GM21515 (cell line): Measurements from ENCODE around the gene LRRC73.

Experiments used
- ATAC-seq: cut with Tn5 transposase; IDR thresholded peaks from one replicate; pipeline ENCODE4 v1.9.1; 2021; ENCODE audit not compliant: unreplicated experiment

Gene LRRC73

DNA sequence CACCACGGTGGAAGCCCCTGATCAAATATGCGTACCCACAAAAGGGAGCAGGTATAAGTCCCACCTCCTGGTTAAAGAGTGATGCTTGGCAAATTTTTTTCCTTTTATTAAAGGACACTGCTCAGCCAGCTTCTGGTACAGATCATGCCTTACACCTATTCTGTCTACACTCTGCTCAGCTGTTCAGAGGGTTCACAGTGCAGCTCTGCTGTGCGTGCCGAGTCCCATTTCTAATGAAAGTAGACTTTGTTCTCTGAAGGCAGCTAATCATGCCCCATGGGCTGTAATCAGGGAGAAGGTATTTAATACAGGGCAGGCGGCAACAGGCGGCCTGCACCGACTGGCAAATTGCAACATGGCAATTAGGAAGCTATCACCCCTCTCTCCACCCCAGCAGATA lies 16.3 kb downstream of the LRRC73 start:
- ATAC-seq: no peak

DNA sequence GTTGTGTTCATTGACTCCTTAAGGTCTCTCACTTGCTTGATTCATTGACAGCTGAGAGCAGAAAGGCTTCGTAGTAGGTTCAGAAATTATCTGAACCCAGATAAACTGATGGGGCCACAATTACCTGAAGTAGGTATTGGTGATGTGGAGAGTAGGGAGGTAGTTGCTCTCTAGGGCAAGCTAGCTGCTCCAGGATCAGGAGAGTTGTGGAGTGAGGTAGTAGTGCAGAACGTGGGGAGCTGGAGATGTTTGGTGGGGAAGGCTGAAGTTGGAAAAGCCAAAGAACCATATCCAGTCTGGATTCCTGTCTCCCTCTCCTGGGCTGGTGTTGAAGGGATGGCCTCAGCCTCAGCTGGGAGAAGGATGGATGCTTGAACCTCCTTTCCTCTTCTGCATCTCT lies 16.9 kb downstream of the LRRC73 start:
- ATAC-seq: no peak

DNA sequence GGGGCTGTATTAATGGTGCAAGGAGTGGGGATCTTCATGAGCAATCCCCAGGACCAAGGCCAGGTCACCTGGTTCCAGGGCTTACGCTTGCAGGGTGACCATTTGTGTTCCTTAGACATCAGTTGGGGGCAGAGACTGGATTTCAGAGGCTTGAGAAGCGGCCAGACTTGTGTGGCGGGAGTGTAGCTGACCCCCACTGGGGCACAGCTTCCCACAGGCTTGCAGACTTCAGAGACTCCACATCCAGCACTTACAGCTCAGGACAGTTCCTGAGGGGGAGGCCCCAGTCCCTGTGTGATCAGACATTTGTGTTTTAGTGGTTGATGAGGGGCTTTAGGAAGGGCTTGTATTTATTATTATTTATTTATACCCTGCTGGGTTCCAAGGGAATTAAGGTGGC lies 17.5 kb downstream of the LRRC73 start:
- ATAC-seq: no peak

DNA sequence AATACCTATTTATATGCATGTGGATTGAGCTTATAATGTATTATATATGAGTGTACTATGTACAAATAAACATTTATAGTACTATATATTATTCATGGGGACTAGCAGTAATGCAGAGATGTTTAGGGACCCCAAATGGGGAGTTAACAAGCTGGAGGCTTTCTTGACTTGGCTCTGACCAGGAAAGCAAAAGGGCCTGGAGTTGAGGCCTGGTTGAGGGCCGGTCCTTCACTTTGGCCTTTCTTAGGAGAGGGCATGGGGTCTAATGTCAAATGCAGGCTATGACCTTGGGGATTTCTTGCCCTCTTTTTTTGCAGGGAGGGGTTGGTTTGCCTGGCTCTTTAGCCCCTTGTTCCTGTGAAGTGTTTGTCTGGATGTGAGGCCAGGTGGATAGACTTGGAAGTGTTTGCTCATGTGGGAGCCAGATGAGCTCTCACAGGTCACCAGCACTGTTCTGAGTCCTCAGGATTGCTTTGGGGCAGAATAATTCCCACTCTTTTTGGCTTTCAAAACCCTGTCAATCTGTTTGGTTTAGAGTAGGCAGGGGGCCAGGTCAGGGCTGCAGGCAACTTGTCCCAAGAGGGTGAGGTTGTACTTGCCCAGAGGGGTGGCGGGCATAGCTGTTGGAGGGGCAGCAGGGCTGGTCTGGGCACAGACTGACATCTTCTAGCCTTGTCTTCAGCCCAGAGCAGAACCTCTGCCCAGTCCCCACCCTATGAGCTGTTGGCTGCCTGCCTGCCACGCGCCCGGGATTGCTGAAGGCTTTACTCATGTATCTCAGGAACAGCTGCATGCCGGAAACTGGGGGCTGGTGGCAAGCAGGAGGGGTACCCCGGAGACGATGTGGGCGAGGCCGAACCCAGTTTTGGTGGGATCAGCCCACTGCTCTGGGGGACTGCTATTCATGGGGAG lies 18.1 kb downstream of the LRRC73 start:
- no peak for ATAC-seq

DNA sequence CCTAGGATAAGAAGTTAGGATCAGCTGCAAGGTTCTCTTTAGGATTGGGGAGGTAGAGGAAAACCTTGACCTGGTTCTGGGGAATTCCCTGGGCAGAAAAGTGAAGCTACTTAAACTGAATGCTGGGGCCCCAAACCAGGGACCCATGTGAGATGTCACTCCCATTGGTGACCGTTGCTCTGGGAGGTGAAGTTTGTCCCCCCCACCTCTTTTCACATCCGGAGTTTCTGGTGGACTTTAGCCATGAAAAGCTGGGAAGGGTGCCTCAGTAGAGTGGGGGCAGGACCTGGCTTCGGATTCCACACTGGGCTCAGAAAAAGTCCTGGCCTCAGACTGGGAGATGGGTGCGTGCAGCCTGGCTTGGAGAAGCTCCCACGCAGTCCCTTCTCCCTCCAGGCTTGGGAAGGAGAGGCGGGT lies 19.6 kb downstream of the LRRC73 start:
- no peak for ATAC-seq

DNA sequence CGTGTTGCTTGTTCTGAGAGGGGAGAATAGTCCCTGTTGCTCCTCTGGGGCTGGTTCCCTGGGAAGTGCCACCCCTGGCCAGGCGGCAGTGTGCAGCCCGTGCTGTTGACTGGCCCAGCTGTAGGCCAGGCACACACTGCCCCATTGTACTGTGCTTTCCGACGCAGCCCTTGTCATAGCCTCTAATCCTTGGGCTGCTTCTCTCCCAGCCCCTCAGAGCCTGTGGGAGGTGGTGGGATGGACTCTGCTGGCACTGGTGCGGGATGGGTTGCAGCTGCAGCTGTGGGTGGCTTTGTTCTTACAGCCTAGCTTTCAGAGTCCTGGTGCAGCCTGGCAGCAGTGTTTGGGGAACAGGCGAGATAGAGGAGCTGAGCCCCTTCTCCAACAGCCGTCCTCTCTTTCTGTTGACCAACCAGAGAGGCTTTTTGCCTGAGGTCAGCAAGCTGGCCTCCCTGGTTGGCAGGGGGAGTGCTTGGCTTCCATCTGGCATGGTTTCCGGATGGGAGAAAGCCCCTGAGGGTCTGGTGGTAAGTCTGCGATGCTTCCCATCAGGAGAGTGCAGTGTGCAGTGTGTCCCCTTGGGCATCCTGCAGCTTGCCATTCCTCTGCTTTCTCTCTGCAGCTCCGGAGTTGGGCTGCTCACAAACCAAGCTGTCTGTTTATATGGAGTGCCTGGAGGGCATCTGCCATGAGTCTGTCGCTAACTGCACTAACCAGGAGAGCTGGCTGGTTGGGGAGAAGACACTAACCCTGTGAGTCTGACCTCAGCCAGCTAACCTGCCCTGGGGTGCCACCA lies 20.7 kb downstream of the LRRC73 start:
- ATAC-seq: no peak

DNA sequence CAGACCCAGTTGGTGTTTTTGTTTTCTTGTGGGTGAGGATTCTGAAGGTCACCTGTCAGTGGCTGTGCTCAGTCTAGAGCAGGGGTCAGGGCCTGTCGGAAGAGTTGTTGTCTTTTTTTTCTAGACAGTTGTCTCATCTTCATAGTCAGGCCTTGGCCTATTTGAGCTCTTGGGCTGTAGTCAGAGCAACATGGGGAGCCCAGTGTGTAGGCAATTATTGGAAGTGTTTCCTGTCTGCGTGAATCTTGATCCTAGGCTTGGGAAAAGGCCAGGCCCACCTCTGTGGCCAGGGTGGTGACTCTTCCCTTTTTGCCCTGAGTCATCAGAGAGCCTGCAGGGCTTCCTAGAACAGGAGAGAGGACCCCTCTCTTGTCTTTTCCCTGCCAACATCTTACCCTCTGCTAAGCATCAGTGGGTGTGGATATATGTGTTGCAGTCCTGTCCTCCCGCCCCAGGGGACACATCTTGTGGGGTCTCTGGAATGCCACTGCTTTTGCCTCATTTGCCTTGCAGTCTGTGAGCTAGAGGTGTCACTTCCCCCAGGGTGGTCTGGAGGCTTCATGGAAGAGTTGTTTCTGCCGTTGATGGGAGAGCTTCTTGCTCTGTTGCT lies 21.4 kb downstream of the LRRC73 start:
- no peak for ATAC-seq

DNA sequence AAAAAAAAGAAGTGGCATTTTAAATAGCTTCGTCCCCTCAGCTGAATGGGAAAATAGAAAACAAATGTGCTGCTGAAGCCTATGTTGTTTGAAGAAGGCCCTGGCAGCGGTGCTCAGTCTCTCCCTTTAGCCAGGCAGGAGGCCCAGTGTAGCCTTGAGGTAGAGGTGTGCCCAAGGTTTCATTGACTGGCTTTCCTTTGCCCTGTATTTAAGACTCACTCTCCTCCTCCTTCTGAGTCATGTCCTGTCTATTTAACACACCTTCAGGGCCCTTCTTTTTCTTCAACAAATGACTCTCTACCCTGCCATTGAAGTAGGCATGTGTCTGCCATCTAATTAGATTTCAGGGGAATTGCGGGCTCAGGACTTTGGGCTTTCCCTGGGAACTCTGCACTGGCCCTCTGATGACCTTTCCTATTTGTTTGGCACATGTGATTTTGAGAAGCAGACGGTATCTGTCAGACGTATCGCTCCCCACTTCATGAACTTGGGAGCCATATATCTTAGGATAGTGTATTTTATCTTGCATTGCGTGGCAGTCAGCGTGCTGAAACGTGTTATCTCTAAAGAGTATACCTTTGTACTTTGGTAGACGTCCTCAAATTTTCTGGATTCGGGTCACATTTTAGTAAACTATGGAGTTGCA lies 28.4 kb downstream of the LRRC73 start:
- no peak for ATAC-seq

DNA sequence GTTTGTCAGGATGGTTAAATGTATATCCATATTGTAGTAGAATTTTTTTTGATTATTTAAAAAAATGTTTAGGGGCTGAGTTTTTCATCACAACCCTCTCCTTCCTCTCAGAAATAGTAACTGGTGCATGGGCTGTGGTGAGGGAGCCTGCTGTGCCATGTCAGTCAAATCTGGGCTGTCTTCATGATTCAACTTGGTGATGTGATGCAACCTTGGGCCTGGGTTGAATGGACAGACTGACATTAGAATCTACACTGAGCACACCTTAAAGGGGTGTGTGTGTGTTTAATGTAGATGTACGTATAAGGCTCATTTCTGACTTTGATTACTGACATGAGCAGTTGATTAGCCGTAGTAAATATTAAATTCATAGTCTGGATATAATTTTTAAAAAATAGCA lies 29.1 kb downstream of the LRRC73 start:
- no peak for ATAC-seq

DNA sequence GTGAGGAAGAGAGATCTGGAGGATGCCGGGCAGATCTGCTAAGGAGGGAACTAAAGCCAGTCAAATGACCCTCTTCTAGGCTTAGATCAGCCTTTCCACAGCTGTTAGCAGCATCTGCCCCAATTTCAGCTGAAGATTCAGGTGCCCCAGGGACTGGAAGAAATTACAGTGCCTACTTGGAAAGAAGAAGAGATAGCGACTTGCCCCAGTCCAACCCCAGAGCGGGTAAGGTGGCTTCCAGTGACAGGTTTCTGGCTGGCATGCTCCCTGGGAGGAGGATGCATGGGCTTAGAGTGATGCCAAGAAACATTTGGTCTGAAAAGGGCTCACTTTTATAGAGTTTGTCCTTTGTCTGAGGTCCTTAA lies 32.2 kb downstream of the LRRC73 start:
- no peak for ATAC-seq

DNA sequence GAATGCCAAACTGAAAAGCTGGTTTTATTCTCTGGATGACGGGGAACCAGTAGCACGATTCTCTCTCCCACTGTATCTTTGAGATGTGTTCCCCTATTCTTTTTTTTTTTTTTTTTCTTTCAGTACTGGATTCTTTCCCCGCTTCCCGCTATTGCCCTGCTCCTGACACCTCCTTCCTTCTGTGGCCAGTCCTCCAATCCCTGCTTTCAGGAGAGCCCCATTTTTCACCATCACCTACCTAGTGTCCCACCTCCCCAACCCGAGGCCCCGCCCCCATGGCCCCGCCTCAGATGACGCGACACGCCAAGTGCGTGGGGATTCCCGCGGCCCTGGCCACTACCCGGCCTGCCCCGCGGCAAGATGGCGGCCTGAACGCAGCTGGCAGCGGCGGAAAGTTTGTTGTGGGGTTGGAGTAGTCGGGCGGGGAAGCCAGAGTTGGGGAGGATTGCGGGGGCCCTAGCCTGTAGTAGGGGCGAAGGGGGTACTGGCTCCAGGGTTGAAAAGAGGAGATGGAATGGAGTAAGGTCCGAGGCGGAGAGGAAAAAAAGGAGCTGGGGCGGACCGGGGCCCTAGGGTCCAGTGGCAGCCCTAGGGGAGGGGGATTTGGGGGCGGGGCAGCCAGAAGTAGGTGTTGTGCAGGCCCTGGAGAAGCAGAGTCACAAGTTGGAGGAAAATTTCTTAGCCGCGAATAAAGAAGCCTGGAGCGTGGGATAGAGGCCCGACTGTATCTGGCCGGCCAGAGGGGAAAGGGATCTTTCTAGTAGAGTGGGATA lies 32.7 kb downstream of the LRRC73 start, which contains the start of gene TJAP1:
TJAP1 (plus strand) TSS at position 336 of the 773 bp plus-strand sequence. CDS start 21,432 bp downstream, outside the sequence.
- ATAC-seq: peak; percentile 89

DNA sequence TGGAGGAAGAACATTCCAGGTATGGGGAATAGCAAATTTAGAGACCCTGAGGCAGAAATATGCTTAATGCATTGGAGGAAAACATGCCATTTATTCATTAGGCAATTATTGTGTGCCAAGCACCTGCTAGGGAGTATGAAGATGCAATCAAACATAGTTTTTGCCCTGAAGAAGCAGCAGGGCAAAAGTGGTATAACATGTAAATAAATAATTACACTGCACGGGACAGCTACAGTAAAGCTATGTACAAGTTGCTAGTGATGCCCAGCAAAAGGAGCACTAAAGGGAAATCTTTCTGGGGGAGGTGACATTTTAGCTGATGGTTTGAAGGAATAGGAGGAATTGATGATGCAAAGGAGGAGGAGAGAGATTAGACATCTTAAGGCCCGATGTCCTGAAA lies 33.4 kb downstream of the LRRC73 start:
- no peak for ATAC-seq

DNA sequence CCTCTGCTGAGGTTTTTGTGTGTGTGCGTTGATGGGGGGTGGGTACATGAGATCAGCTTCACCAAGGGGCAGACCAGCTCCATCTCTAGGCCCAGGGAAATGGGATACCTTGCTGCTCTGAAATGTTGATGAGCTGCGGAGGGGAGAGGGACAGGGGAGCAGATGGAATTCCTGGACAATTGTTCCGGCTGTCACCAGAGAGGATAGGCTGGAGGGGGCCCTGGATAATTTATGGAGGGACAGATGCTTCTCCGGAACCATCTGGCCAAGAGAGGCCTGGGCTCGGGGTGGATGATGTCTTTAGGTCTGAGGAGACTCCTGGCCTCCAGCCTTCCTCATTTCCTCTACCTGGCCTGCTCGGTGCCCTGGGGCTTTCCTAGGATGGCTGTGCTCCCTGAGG lies 34.6 kb downstream of the LRRC73 start:
- no peak for ATAC-seq

DNA sequence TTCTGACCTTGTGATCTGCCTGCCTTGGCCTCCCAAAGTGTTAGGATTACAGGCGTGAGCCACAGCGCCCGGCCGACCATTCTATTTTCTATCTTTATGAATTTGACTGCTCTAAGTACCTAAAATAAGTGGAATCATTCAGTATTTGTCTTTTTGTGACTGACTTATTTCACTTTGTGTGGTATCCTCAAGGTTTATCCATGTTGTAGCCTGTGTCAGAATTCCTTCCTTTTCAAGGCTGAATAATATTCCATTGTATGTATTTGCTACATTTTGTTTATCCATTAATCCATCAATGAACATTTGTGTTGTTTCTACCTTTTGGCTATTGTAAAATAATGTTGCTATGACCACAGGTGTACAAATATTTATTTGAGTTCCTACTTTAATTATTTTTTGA lies 37.6 kb downstream of the LRRC73 start:
- ATAC-seq: no peak

DNA sequence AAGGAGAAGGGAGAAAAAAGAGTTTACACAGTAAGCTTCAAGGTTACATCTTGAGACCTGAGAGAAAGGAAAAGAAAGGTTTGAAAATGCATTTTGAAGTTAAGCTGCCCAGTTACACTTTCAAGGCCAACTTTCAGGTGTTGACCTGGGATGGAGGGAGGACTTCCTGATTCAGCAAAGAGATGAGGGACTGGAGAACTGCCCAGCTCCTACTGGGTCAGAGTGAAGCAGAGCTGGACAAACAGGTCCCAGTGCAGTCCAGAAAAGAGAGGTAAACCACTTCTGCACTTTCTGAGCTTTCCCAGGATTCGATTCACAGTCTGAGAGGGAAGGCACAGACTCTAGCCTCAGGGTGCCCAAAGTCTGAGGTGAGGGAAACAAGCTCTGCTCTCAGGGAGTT lies 38.7 kb downstream of the LRRC73 start:
- ATAC-seq: no peak

DNA sequence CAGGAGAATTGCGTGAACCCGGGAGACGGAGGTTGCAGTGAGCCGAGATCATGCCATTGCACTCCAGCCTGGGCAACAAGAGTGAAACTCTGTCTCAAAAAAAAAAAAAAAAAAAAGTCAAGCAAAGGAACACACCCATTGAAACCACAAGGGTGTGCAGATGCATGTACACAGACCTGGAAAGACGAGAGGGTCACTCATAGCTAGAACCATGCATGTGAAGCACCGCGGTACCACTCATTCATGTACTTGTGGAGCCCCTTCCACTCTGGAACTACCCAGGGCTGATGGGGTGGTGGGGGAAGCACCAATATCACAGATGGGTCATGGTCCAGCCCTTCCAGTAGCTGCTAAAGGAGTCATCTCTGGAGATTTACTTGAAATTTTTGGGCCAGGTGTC lies 40.2 kb downstream of the LRRC73 start:
- ATAC-seq: no peak

DNA sequence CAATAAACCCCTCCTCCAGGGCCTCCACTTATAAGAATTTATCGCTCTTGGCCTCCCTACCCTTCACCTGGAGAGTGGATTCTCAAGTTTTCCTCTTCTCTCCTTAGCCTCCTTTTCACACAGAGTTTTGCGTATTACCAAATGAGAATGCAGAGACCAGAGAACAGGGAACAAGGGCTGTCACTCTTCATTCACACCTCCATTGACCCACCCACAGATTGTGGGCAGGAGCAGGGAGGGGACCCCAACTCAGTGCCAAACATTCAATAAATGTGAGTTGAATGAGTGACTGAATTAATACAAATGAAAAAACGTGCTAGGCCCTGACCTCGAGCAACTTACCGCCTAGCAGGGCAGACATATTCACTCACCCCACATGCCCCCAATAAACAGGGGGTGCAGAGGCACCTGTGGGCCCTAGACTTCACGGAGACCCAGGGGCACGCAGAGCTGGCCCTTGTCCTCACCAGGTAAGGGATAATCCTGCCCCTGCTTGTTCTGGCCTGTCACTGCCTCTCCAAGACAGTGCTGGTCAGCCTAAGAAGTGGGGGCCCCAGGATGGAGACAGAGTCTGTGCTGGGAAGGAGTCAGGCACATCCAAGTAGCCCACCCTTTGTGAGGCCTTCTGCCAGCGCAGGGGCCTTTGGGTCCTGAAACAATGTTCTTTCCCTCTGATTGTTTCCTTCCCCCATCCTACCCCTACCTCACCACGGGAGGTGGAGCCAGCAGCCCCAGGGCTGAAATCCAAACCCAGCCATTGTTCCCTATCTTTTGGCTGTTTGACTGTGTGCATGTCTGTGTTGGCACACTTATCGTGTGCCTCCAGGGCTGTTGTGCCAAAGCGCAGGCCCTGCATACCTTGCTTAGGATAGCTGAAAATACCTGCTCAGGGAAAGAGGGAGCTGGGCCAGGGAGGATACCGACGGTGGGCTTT lies 41.1 kb downstream of the LRRC73 start:
- ATAC-seq: no peak

DNA sequence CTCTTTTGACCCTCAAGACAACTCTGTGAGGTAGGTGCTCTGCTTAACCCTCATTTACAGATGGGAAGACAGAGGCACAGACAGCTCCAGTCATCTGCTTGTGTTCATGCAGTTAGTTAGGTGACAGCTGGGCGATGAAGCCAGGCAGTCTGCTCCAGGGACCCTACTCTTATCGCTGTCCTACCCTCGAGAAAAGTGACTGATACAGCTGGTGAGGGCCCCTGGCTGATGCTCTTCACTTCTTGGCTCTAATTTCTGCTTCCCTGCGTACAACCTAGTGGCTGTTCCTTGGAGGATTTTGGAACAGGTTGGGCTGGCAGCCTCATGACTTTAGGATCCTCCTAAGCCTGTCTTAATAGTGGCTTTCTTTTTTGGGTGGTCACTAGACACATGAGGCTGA lies 41.9 kb downstream of the LRRC73 start:
- ATAC-seq: no peak

DNA sequence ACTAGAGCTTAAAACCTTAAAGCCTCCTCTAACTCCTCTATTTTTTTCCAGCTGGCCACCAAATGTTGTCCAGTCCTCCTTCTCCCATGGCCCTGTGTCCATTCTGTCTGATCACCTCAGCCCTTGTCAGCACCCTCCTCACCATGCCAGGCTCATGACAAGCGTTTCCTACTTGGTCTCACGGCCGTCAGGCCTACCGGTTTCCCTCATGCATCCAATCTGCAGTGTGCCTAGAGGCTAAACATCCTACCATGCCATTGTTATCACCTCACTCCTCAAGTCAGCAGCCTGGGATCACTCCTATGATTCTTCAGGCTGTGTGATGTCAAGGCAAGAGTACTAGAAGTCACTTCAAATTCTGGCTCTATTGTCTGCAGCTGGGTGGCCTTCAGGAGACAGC lies 42.4 kb downstream of the LRRC73 start:
- ATAC-seq: no peak
